ENCODE data around the gene SIPA1L3. TPM values are rescaled to one million over a fixed set of nuclear protein-coding genes. Genes with fewer than 3 reads are reported as not detected.
"Not testable (repeated sequence)": the region's sequence is repeated elsewhere in the genome, so short reads cannot be mapped to it uniquely, and the experiment has no call there.

Gene SIPA1L3
- total and polyA plus RNA-seq, 2 experiments from 2014 or later = 9.3 to 30.3 TPM

- DNase-seq (ENCODE audit: low read depth in 1 of 2, low spot score in 1 of 2) = no peak
- Histone ChIP-seq H3K9me3 (ENCODE audit: low read depth) (no peaks in the 10 kb centered on the region), H3K36me3 (no peaks in the 10 kb centered on the region), H3K27me3 (no peaks in the 10 kb centered on the region), H3K4me3 (no peak overlapping the region), H3K4me1 (ENCODE audit: low read depth) (peaks cover 14% of the 10 kb centered on the region), H3K27ac (peak overlapping the region; percentile 43)
- TF ChIP-seq CTCF (IDR thresholded peaks at IDR 0.05; ENCODE audit: low read depth, low read length) = no peak
These were observed 118.2 kb downstream of the SIPA1L3 start for GRCh38 chr19:38024992-38025908.

GRCh38 chr19:38025909-38026307, 118.9 kb downstream of the SIPA1L3 start:
- H3K9me3 ChIP-seq (ENCODE audit: low read depth) = no peaks in the 10 kb centered on the region
- no peaks in the 10 kb centered on the region for H3K27me3 ChIP-seq
- no peak overlapping the region for H3K4me3 ChIP-seq
- no peak overlapping the region for H3K27ac ChIP-seq
- DNase-seq (ENCODE audit: low read depth in 1 of 2, low spot score in 1 of 2) = no peak
- TF ChIP-seq CTCF (IDR thresholded peaks at IDR 0.05; ENCODE audit: low read depth, low read length) = no peak
- H3K4me1 ChIP-seq (ENCODE audit: low read depth) = peaks cover 14% of the 10 kb centered on the region
- no peaks in the 10 kb centered on the region for H3K36me3 ChIP-seq

- Histone ChIP-seq H3K27me3 (no peaks in the 10 kb centered on the region), H3K27ac (no peak overlapping the region), H3K4me3 (no peak overlapping the region), H3K36me3 (no peaks in the 10 kb centered on the region), H3K9me3 (ENCODE audit: low read depth) (no peaks in the 10 kb centered on the region), H3K4me1 (ENCODE audit: low read depth) (peaks cover 4% of the 10 kb centered on the region)
- no peak for DNase-seq (ENCODE audit: low read depth in 1 of 2, low spot score in 1 of 2)
- TF ChIP-seq CTCF (IDR thresholded peaks at IDR 0.05; ENCODE audit: low read depth, low read length) = no peak
These were observed 122.0 kb downstream of the SIPA1L3 start for GRCh38 chr19:38028913-38029510.

- not testable (repeated sequence) for H3K27me3 ChIP-seq; H3K4me3 ChIP-seq; DNase-seq (ENCODE audit: low read depth in 1 of 2, low spot score in 1 of 2); H3K9me3 ChIP-seq (ENCODE audit: low read depth); H3K4me1 ChIP-seq (ENCODE audit: low read depth); H3K36me3 ChIP-seq; H3K27ac ChIP-seq
These were observed 123.0 kb downstream of the SIPA1L3 start for GRCh38 chr19:38030001-38030400.

GRCh38 chr19:38030686-38031422, 123.8 kb downstream of the SIPA1L3 start:
- no peak for TF ChIP-seq CTCF (IDR thresholded peaks at IDR 0.05; ENCODE audit: low read depth, low read length)
- no peaks in the 10 kb centered on the region for H3K27me3 ChIP-seq
- no peaks in the 10 kb centered on the region for H3K4me1 ChIP-seq (ENCODE audit: low read depth)
- DNase-seq (ENCODE audit: low read depth in 1 of 2, low spot score in 1 of 2) = no peak
- H3K27ac ChIP-seq = no peak overlapping the region
- no peaks in the 10 kb centered on the region for H3K36me3 ChIP-seq
- no peaks in the 10 kb centered on the region for H3K9me3 ChIP-seq (ENCODE audit: low read depth)
- no peak overlapping the region for H3K4me3 ChIP-seq
